RWPE2 (cell line): ENCODE results near the gene CNIH2.

Experiments
- ATAC-seq: fragments of 200-7000 bp; cut with Tn5 transposase; 3 replicates; pipeline ENCODE4 v1.9.1; 2021; ENCODE audit warnings: low read depth
- DNase-seq: peaks from one replicate; pipeline ENCODE4 v3.0.0-alpha.2; 2020; ENCODE audit warnings: low spot score
- H3K27ac ChIP-seq: fragments of 450-650 bp; 2 replicates; pipeline ENCODE4 v1.5.1; 2017; ENCODE audit warnings: mild to moderate bottlenecking; ENCODE audit not compliant: poor library complexity, severe bottlenecking
- H3K27me3 ChIP-seq: fragments of 250-450 bp; sonication (Bioruptor Pico); 2 replicates; pipeline ENCODE4 v1.5.1; 2021; ENCODE audit warnings: mild to moderate bottlenecking, moderate library complexity; ENCODE audit not compliant: insufficient read depth, poor library complexity, severe bottlenecking
- H3K36me3 ChIP-seq: fragments of 250-450 bp; sonication (Bioruptor Pico); 2 replicates; pipeline ENCODE4 v1.5.1; 2020; ENCODE audit warnings: low read depth, mild to moderate bottlenecking, moderate library complexity
- H3K4me1 ChIP-seq: fragments of 250-450 bp; sonication (Bioruptor Pico); 2 replicates; pipeline ENCODE4 v1.5.1; 2021; ENCODE audit warnings: mild to moderate bottlenecking, moderate library complexity; ENCODE audit not compliant: insufficient read depth, poor library complexity, severe bottlenecking
- H3K4me3 ChIP-seq: fragments of 250-450 bp; sonication (Bioruptor Pico); 2 replicates; pipeline ENCODE4 v1.5.1; 2021; ENCODE audit warnings: mild to moderate bottlenecking, moderate library complexity; ENCODE audit not compliant: severe bottlenecking
- H3K9me3 ChIP-seq: fragments of 250-450 bp; sonication (Bioruptor Pico); 2 replicates; pipeline ENCODE4 v1.5.1; 2021; ENCODE audit warnings: mild to moderate bottlenecking, moderate library complexity; ENCODE audit not compliant: severe bottlenecking
- CTCF ChIP-seq: fragments of 450-650 bp; IDR thresholded peaks from one replicate; pipeline ENCODE4 v1.5.1; 2017; ENCODE audit warnings: mild to moderate bottlenecking, moderate library complexity; ENCODE audit not compliant: poor library complexity, severe bottlenecking

Gene CNIH2

GRCh38 chr11:66277471-66278362, at the start of gene CNIH2:
CNIH2 (plus strand) TSS chr11:66278175; CDS start chr11:66278457, 282 bp downstream.
- no peak for DNase-seq
- Histone ChIP-seq H3K9me3 (no peaks in the 10 kb centered on the region), H3K4me3 (peak within 1 kb of the TSS; percentile 32), H3K4me1 (no peaks in the 10 kb centered on the region), H3K27me3 (no peaks in the 10 kb centered on the region), H3K36me3 (peaks cover 25% of the 10 kb centered on the region), H3K27ac (no peak within 1 kb of the TSS)
- ATAC-seq, result peak; percentile 16; the same call in 2 of the 3 replicates
- no peak for TF ChIP-seq CTCF

DNA sequence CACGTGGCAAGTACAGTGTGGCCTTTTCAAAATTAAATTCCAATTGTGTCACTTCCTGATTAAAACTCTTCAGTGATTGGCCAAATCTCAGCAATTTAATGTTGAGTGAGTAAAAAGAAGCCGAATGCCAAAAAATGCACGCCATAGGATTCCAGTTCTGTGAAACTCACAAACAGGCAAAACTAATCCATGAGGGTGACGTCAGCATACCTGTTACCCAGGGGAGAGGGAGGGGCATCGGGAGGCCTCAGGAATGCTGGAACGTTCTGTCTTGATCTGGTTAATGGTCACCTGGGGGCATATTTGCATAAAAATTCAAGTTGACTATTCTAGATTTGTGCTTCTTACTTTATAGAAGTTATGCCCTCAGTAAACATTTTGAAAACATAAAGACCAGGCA, 49.5 kb upstream of the CNIH2 start:
- Histone ChIP-seq H3K4me3 (no peak overlapping the region), H3K9me3 (no peaks in the 10 kb centered on the region), H3K36me3 (peaks cover 37% of the 10 kb centered on the region), H3K4me1 (no peaks in the 10 kb centered on the region), H3K27ac (no peak overlapping the region), H3K27me3 (no peaks in the 10 kb centered on the region)
- ATAC-seq, result 0 out of 3 replicates have a peak, but pooled peaks have one; percentile 36
- DNase-seq, result no peak
- TF ChIP-seq CTCF, result no peak

DNA sequence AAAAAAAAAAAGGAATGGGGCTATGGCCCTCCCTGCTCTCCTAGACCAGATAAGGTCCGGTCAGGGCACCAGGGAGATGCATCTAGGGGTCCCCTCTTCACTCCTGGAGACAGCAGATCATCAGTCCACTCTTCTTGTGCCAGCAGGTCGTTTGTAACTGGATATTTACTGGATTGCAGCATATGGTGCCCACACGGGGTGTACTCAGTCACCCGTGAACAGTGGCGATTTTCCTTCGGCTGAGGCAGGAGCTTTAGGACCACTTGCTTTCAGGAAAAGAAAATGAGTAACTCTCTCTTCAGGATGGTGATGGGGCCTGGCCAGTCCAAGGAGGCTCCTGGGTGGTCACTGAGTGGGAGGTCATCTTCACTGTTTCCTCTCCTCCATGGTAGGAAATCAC, 47.8 kb upstream of the CNIH2 start:
- H3K36me3 ChIP-seq, result peaks cover 42% of the 10 kb centered on the region
- ATAC-seq, result no peak
- H3K4me3 ChIP-seq, result no peak overlapping the region
- no peaks in the 10 kb centered on the region for H3K27me3 ChIP-seq
- no peak for DNase-seq
- H3K4me1 ChIP-seq, result no peaks in the 10 kb centered on the region
- H3K9me3 ChIP-seq, result no peaks in the 10 kb centered on the region
- TF ChIP-seq CTCF, result no peak
- H3K27ac ChIP-seq, result no peak overlapping the region

- no peaks in the 10 kb centered on the region for H3K4me1 ChIP-seq
- no peak overlapping the region for H3K4me3 ChIP-seq
- no peak for TF ChIP-seq CTCF
- H3K27ac ChIP-seq, result no peak overlapping the region
- DNase-seq (no peak), ATAC-seq (no peak)
- no peaks in the 10 kb centered on the region for H3K27me3 ChIP-seq
- H3K36me3 ChIP-seq, result peaks cover 41% of the 10 kb centered on the region
- H3K9me3 ChIP-seq, result no peaks in the 10 kb centered on the region
Observed at GRCh38 chr11:66230978-66231377, 47.0 kb upstream of the CNIH2 start.

DNA sequence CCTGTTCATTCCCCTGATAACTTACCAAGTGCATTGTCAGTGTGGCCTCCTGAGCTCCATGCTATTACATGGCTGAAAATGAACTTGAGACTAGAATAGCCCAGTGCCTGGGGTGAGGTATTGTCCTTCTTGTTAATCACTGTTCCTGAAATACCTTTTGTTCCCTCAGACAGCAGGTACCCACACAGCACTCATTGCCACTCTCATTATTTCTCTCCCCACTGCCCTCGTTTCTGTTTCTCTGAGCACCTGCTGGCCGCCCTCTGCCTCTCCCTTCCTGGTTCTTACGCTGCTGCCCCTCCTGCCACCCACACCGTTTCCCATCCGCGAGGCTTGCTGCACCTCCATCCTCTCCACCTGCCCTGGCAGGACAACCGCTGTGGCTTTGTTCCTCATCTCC, 46.4 kb upstream of the CNIH2 start:
- Histone ChIP-seq H3K27me3 (no peaks in the 10 kb centered on the region), H3K4me1 (no peaks in the 10 kb centered on the region), H3K9me3 (no peaks in the 10 kb centered on the region), H3K36me3 (peaks cover 40% of the 10 kb centered on the region), H3K4me3 (no peak overlapping the region), H3K27ac (no peak overlapping the region)
- ATAC-seq (no peak), DNase-seq (no peak)
- TF ChIP-seq CTCF, result no peak
